ENCODE measurements around the gene KCNG4. TPM values are rescaled to one million over a fixed set of nuclear protein-coding genes. Genes with fewer than 3 reads are reported as not detected.

The KCNG4 gene
- total RNA-seq, 2 experiments from 2014 or later: not detected

- Histone ChIP-seq H3K4me3 (ENCODE audit: low read length) (no peak overlapping the region), H3K4me1 (ENCODE audit: insufficient read depth, low read length) (peaks cover 3% of the 10 kb centered on the region), H3K36me3 (ENCODE audit: insufficient read depth, low read length) (no peaks in the 10 kb centered on the region), H3K9me3 (ENCODE audit: control insufficient read depth in 1 of 2, insufficient read depth in 1 of 2, low read length in 2 of 2) (no peaks in the 10 kb centered on the region), H3K27ac (ENCODE audit: low read depth in 1 of 2, low read length in 2 of 2) (no peak overlapping the region), H3K27me3 (ENCODE audit: control insufficient read depth in 1 of 2, insufficient read depth in 2 of 2, low read length in 2 of 2) (peaks cover 0 to 5% of the 10 kb centered on the region in 2 experiments)
- peaks cover 6% of the 10 kb centered on the region for H3K27me3 Mint-ChIP-seq
- no peaks in the 10 kb centered on the region for H3K9me3 Mint-ChIP-seq
- H3K36me3 Mint-ChIP-seq (ENCODE audit: low read depth): no peaks in the 10 kb centered on the region
- TF ChIP-seq CTCF (IDR thresholded peaks at IDR 0.05): no peak
- DNase-seq: no peak
- intact Hi-C loops (cut with DNase I, micrococcal nuclease): loop anchor here (10.0 kb wide), 1 partner anchor 700 kb away; no protein-coding TSS in a partner anchor
- no peaks in the 10 kb centered on the region for H3K4me1 Mint-ChIP-seq (ENCODE audit: low read depth)
- POLR2A ChIA-PET: no interaction called here
- no peak overlapping the region for H3K4me3 Mint-ChIP-seq
- CTCF ChIA-PET: no interaction called here
- H3K27ac Mint-ChIP-seq: no peak overlapping the region
- ATAC-seq (ENCODE audit: poor library complexity): no peak
Observed at GRCh38 chr16:84274515-84274914, 34.7 kb upstream of the KCNG4 start.

- intact Hi-C loops (cut with DNase I, micrococcal nuclease): loop anchor here (10.0 kb wide), 1 partner anchor 702 kb away; no protein-coding TSS in a partner anchor
- no peak overlapping the region for H3K27ac ChIP-seq (ENCODE audit: low read depth in 1 of 2, low read length in 2 of 2)
- Mint-ChIP-seq H3K27me3 (peaks cover 6% of the 10 kb centered on the region), H3K4me3 (no peak overlapping the region), H3K9me3 (no peaks in the 10 kb centered on the region), H3K4me1 (ENCODE audit: low read depth) (no peaks in the 10 kb centered on the region), H3K36me3 (ENCODE audit: low read depth) (no peaks in the 10 kb centered on the region), H3K27ac (no peak overlapping the region)
- ChIA-PET CTCF (no interaction called here), POLR2A (no interaction called here)
- H3K4me1 ChIP-seq (ENCODE audit: insufficient read depth, low read length): peaks cover 3% of the 10 kb centered on the region
- ATAC-seq (ENCODE audit: poor library complexity) (no peak), DNase-seq (no peak)
- H3K9me3 ChIP-seq (ENCODE audit: control insufficient read depth in 1 of 2, insufficient read depth in 1 of 2, low read length in 2 of 2): no peaks in the 10 kb centered on the region
- H3K27me3 ChIP-seq (ENCODE audit: control insufficient read depth in 1 of 2, insufficient read depth in 2 of 2, low read length in 2 of 2): peaks cover 0 to 5% of the 10 kb centered on the region in 2 experiments
- no peak for TF ChIP-seq CTCF (IDR thresholded peaks at IDR 0.05)
- H3K36me3 ChIP-seq (ENCODE audit: insufficient read depth, low read length): no peaks in the 10 kb centered on the region
- no peak overlapping the region for H3K4me3 ChIP-seq (ENCODE audit: low read length)
Observed at GRCh38 chr16:84272740-84273320, 33.0 kb upstream of the KCNG4 start.

GRCh38 chr16:84271866-84272265, 32.1 kb upstream of the KCNG4 start:
- peaks cover 6% of the 10 kb centered on the region for H3K27me3 Mint-ChIP-seq
- ChIA-PET POLR2A (no interaction called here), CTCF (no interaction called here)
- no peak overlapping the region for H3K27ac Mint-ChIP-seq
- Histone ChIP-seq H3K9me3 (ENCODE audit: control insufficient read depth in 1 of 2, insufficient read depth in 1 of 2, low read length in 2 of 2) (no peaks in the 10 kb centered on the region), H3K4me1 (ENCODE audit: insufficient read depth, low read length) (no peaks in the 10 kb centered on the region), H3K36me3 (ENCODE audit: insufficient read depth, low read length) (no peaks in the 10 kb centered on the region), H3K27me3 (ENCODE audit: control insufficient read depth in 1 of 2, insufficient read depth in 2 of 2, low read length in 2 of 2) (peaks cover 0 to 5% of the 10 kb centered on the region in 2 experiments), H3K27ac (ENCODE audit: low read depth in 1 of 2, low read length in 2 of 2) (no peak overlapping the region), H3K4me3 (ENCODE audit: low read length) (no peak overlapping the region)
- H3K4me3 Mint-ChIP-seq: no peak overlapping the region
- no peak for TF ChIP-seq CTCF (IDR thresholded peaks at IDR 0.05)
- ATAC-seq (ENCODE audit: poor library complexity) (no peak), DNase-seq (no peak)
- H3K9me3 Mint-ChIP-seq: no peaks in the 10 kb centered on the region
- no peaks in the 10 kb centered on the region for H3K36me3 Mint-ChIP-seq (ENCODE audit: low read depth)
- intact Hi-C loops (cut with DNase I, micrococcal nuclease): loop anchor here (10.0 kb wide), 1 partner anchor 703 kb away; no protein-coding TSS in a partner anchor
- H3K4me1 Mint-ChIP-seq (ENCODE audit: low read depth): no peaks in the 10 kb centered on the region
